DND-41 (cell line): ENCODE measurements around the gene SMOC2.

ENCODE experiments used
- EZH2 ChIP-seq: IDR thresholded peaks from 3 replicates; pipeline ENCODE4 v1.6.1; 2012; ENCODE audit warnings: borderline replicate concordance, low read depth, mild to moderate bottlenecking, moderate library complexity, low read length, inconsistent platforms; ENCODE audit not compliant: severe bottlenecking
- TF ChIP-seq, protein P1 (sequence below): IDR thresholded peaks from 2 replicates; pipeline ENCODE4 v1.5.1; 2012; ENCODE audit warnings: borderline replicate concordance, low read length, moderate library complexity, mild to moderate bottlenecking; ENCODE audit not compliant: poor library complexity, severe bottlenecking; ENCODE audit errors: extremely low read depth

DNA sequence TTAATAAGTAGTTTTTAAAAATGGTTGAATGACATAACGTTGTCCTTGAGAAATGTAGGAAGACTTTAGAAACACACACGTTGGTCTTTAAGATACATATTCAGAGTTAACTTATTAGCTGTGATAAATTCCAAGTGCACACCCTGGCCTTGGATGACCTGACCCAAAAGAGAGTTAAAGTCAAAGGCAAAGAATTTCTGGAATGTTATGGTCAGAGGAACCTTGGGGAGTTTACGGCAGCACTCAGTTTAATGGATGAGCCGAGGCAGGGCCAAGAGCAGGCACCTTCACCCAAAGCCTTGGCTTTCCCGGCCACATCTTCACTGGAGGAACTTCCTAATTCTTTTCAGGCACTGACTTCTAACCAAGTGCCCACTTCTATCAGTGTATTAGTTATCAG, 200.5 kb downstream of the SMOC2 start:
- TF ChIP-seq EZH2: no peak
- TF ChIP-seq, protein P1, sequence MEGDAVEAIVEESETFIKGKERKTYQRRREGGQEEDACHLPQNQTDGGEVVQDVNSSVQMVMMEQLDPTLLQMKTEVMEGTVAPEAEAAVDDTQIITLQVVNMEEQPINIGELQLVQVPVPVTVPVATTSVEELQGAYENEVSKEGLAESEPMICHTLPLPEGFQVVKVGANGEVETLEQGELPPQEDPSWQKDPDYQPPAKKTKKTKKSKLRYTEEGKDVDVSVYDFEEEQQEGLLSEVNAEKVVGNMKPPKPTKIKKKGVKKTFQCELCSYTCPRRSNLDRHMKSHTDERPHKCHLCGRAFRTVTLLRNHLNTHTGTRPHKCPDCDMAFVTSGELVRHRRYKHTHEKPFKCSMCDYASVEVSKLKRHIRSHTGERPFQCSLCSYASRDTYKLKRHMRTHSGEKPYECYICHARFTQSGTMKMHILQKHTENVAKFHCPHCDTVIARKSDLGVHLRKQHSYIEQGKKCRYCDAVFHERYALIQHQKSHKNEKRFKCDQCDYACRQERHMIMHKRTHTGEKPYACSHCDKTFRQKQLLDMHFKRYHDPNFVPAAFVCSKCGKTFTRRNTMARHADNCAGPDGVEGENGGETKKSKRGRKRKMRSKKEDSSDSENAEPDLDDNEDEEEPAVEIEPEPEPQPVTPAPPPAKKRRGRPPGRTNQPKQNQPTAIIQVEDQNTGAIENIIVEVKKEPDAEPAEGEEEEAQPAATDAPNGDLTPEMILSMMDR: no peak
